ENCODE measurements around the gene PIGR. TPM values are rescaled to one million over a fixed set of nuclear protein-coding genes. Genes with fewer than 3 reads are reported as not detected.

PIGR gene
- total RNA-seq, 2 experiments from 2014 or later: not detected

DNA sequence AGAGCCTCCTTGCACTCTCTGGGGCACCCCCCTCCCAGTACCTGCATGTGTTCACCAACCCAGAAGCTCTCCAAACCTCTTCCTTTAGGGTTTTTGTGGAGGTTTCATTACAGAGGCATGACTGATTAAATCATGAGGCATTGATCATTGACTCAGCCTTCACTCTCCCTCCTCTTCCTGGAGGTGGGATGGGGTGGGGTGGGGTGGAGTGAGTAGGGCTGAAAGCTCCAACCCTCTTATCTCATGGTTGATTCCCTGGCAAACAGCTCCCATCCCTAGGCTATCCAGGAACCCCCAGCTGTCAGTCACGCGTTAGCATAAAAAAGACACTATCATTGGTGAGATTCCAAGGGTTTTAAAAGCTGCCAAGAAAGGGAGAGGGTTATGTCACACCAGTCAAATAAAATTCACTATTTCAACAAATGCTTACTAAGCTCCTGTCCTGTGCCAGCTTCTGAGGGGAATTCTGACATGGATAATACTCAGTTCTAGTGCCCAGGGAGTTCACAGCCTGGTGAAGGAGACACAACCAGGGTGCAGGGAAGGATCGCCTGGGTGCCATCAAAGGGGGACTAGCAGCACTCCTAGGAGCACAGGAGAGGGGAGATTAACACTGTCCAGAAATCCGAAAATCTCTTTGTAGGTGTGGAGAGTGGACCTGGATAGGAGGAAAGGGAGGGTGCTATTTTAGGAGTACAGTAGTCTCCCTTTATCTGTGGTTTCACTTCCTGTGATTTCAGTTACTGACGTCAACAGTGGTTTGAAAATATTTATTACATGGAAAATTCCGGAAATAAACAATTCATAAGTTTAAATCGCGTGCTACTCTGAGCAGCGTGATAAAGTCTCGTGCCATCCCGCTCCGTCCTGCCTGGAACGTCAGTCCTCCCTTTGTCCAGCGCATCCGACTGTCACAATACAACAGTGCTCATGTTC is 55.9 kb downstream of the PIGR start:
- peaks cover 11% of the 10 kb centered on the region for H3K27me3 Mint-ChIP-seq

DNA sequence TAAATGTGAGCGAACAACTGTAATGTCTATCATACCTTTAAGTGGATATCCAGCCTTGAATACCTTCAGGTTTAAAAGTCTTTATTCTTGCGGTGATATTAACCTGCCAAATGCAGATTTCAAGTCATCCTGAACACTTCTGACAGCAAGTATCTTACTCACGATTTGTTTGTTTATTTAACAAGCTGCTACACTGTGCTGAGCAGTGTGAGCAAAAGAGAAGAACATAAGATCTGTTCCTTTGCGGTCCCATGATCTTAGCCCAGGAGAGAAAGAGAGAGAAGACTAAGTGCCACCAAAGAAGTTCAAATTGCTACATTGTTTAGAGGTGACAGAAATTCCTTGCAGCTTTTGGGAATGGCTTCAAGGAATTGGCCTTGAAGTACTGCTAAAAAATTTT is 58.6 kb downstream of the PIGR start:
- Mint-ChIP-seq H3K27ac (no peak overlapping the region), H3K4me3 (no peak overlapping the region), H3K9me3 (no peaks in the 10 kb centered on the region), H3K27me3 (peaks cover 16% of the 10 kb centered on the region), H3K36me3 (ENCODE audit: low read depth) (no peaks in the 10 kb centered on the region), H3K4me1 (peaks cover 31% of the 10 kb centered on the region)
- ChIA-PET CTCF (interaction anchor here (1.2 to 2.2 kb wide), 4 partner anchors 15 to 163 kb away, joined by 3 to 6 read pairs (median 4); no protein-coding TSS in a partner anchor), POLR2A (interaction anchor here (1.0 kb wide), 1 partner anchor 22 kb away, joined by 3 read pairs; no protein-coding TSS in a partner anchor)
- DNase-seq: no peak

More for the DNA sequence above, 55.9 kb downstream of the PIGR start:
- H3K36me3 Mint-ChIP-seq (ENCODE audit: low read depth): no peaks in the 10 kb centered on the region
- CTCF ChIA-PET: interaction anchor here (0.9 to 1.1 kb wide), 2 partner anchors 22 to 278 kb away, joined by 3 to 4 read pairs; no protein-coding TSS in a partner anchor
- POLR2A ChIA-PET: no interaction called here
- no peaks in the 10 kb centered on the region for H3K9me3 Mint-ChIP-seq
- H3K4me1 Mint-ChIP-seq: peaks cover 35% of the 10 kb centered on the region
- DNase-seq: no peak
- H3K27ac Mint-ChIP-seq: no peak overlapping the region
- no peak overlapping the region for H3K4me3 Mint-ChIP-seq

DNA sequence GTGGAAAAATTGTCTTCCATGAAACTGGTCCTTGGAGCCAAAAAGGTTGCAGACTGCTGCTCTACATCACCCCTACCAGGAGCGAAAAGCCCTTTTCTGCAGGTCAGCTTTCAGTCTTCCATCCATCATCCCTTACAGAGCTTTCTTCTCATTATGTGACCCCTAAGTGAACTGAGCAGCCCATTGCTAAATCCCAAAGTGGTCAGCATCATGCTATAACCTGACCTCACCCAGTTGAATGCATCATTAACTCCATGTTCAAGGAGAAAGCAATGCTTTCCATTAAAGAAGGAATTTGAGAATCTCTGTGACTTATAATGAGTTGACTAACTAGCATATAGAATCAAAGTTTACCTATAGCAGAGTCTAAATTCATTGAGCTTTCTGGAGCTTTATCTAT is 59.4 kb downstream of the PIGR start:
- Mint-ChIP-seq H3K4me3 (no peak overlapping the region), H3K36me3 (ENCODE audit: low read depth) (no peaks in the 10 kb centered on the region), H3K4me1 (peaks cover 30% of the 10 kb centered on the region), H3K27me3 (peaks cover 16% of the 10 kb centered on the region), H3K9me3 (no peaks in the 10 kb centered on the region), H3K27ac (no peak overlapping the region)
- no peak for DNase-seq
- POLR2A ChIA-PET: no interaction called here
- CTCF ChIA-PET: interaction anchor here (1.2 to 2.2 kb wide), 3 partner anchors 25 to 162 kb away, joined by 3 to 6 read pairs (median 4); no protein-coding TSS in a partner anchor

DNA sequence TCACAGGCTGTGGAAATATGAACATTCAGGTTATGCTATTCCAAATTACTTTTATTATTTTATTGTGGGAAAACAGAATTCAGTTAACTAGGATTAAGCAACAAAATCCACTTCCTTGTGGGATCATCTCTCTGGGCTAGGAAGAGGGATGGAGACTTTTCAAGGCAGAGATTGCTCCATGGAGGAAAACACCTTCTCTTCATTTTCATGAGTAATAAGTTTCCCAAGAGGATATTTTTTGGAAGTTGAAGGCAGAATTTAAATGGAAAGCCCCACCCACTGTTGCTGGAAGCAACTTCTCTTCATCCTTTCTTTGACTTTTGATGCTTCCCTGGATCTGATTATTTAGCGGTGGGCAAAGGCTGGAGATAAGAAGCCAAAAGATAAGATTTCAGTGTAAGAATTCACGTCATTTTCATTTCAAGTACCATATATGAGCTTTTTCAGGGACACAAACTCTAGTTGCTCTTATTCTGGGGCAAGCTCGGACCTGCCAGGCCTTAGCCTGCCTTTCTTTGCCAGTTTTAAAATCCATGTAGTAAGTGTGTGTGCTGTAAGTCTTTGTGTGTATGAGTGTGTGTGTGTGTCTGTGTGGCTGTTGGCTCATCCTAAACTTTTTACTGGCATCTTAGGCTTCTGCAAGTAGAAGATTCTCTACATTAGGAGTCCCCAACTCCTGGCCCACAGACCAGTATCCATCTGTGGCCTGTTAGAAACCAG is 60.8 kb downstream of the PIGR start:
- Mint-ChIP-seq H3K4me3 (no peak overlapping the region), H3K27ac (no peak overlapping the region), H3K36me3 (ENCODE audit: low read depth) (no peaks in the 10 kb centered on the region), H3K27me3 (peaks cover 16% of the 10 kb centered on the region), H3K9me3 (no peaks in the 10 kb centered on the region), H3K4me1 (peaks cover 19% of the 10 kb centered on the region)
- POLR2A ChIA-PET: interaction anchor here (1.3 kb wide), 1 partner anchor 201 kb away, joined by 3 read pairs; the partner anchor contains the start of gene MAPKAPK2
- CTCF ChIA-PET: interaction anchor here (0.7 to 2.5 kb wide), 3 partner anchors 20 to 340 kb away, joined by 3 to 8 read pairs (median 4); partner anchors contain the start of gene IL20
- DNase-seq: no peak

DNA sequence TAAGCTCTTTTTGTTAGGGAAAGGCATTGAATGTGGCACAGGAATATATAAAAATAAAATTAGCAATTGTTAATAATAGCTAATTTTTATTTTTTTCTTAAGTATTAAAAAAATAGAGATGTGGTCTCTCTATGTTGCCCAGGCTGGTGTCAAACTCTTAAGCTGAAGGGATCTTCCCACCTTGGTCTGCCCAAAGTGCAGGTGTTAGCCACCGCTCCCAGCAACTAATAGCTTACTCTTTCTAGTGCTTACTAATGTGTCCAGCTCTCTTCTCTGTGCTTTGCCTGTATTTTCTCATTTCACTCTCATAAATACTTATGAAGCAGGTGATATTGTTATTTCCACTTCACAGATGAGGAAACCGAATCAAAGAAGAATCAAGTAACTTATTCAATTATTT is 62.4 kb downstream of the PIGR start:
- ChIA-PET POLR2A (no interaction called here), CTCF (interaction anchor here (0.8 to 2.6 kb wide), 8 partner anchors 9 to 146 kb away, joined by 3 to 8 read pairs (median 4); partner anchors contain the start of gene IL20)
- Mint-ChIP-seq H3K4me3 (no peak overlapping the region), H3K27ac (no peak overlapping the region), H3K9me3 (peaks cover 6% of the 10 kb centered on the region), H3K27me3 (peaks cover 16% of the 10 kb centered on the region), H3K4me1 (peaks cover 4% of the 10 kb centered on the region), H3K36me3 (ENCODE audit: low read depth) (peaks cover 3% of the 10 kb centered on the region)
- DNase-seq: no peak

DNA sequence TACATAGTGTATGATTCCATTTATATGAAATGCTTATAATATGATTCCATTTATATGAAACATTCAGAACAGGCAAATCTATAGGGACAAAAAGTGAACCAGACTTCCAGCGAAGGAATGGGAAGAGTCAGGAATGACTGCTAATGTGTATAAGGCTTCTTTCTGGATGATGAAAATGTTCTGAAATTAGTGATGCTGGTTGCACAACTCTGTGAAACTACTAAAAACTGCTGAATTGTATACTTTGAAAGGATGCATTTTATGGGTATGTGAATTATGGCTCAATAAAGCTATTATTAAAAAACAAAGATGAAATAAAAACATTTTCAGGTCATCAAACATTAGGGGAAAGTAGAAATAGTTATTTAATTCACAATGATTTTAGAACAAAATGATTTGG is 63.1 kb downstream of the PIGR start:
- DNase-seq: no peak
- H3K27me3 Mint-ChIP-seq: peaks cover 14% of the 10 kb centered on the region
- H3K4me3 Mint-ChIP-seq: no peak overlapping the region
- H3K9me3 Mint-ChIP-seq: peaks cover 11% of the 10 kb centered on the region
- H3K4me1 Mint-ChIP-seq: peaks cover 2% of the 10 kb centered on the region
- H3K36me3 Mint-ChIP-seq (ENCODE audit: low read depth): peaks cover 6% of the 10 kb centered on the region
- CTCF ChIA-PET: interaction anchor here (0.8 to 2.6 kb wide), 6 partner anchors 10 to 145 kb away, joined by 3 to 8 read pairs (median 4); no protein-coding TSS in a partner anchor
- POLR2A ChIA-PET: no interaction called here
- no peak overlapping the region for H3K27ac Mint-ChIP-seq

DNA sequence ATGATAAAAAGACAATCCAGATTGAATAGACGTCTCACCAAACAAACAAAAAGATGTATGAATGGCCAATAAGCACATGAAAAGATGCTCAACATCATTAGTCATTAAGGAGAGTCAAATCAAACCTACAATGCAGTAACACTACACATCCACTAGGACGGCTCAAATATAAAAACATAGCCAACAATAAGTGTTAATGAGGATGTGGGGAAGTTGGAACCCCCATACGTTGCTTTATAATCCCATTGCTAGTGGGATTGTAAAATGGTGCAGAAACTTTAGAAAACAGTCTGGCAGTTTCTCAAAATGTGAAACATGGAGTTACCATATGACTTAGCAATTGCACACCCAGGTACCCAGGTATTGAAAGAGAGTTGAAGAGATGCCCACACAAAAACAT is 63.7 kb downstream of the PIGR start:
- peaks cover 9% of the 10 kb centered on the region for H3K36me3 Mint-ChIP-seq (ENCODE audit: low read depth)
- DNase-seq: no peak
- H3K27me3 Mint-ChIP-seq: peaks cover 15% of the 10 kb centered on the region
- H3K9me3 Mint-ChIP-seq: peaks cover 16% of the 10 kb centered on the region
- ChIA-PET POLR2A (no interaction called here), CTCF (interaction anchor here (2.5 to 2.6 kb wide), 2 partner anchors 27 to 29 kb away, joined by 6 to 8 read pairs; no protein-coding TSS in a partner anchor)
- H3K4me1 Mint-ChIP-seq: no peaks in the 10 kb centered on the region
- no peak overlapping the region for H3K27ac Mint-ChIP-seq
- H3K4me3 Mint-ChIP-seq: no peak overlapping the region

DNA sequence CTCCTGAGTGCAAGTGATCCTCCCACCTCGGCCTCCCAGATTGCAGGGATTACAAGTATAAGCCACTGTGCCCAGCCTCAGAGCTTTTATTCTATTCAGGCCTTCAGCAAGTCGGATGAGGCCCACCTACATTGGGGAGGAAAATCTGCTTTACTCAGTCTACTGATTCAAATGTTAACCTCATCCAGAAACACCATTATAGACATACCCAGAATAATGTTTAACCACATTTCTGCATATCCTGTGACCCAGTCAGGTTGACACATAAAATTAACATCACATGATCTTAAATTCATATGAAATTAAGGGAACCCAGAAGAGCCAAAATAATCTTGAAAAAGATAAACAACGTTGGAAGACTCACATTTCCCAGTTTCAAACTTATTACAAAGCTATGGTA is 66.0 kb downstream of the PIGR start:
- Mint-ChIP-seq H3K27ac (no peak overlapping the region), H3K36me3 (ENCODE audit: low read depth) (peaks cover 19% of the 10 kb centered on the region), H3K27me3 (peaks cover 9% of the 10 kb centered on the region), H3K4me1 (no peaks in the 10 kb centered on the region), H3K9me3 (peaks cover 21% of the 10 kb centered on the region), H3K4me3 (no peak overlapping the region)
- POLR2A ChIA-PET: no interaction called here
- CTCF ChIA-PET: interaction anchor here (1.4 to 2.7 kb wide), 2 partner anchors 19 to 33 kb away, joined by 3 to 10 read pairs; no protein-coding TSS in a partner anchor
- DNase-seq: no peak

Other genes with a start within 250 kb of the PIGR start
- not detected for gene IL19, start 175.7 kb downstream of the PIGR start, total RNA-seq
- 1 to 10 TPM in 1 of 2 experiments, under 1 TPM in 1; 0.73 to 1.9 TPM for gene IL10, start 174.0 kb downstream of the PIGR start, total RNA-seq
- not detected for gene IL20, start 80.8 kb downstream of the PIGR start, total RNA-seq
- not detected for gene IL24, start 49.0 kb downstream of the PIGR start, total RNA-seq
- 100 to 1,000 TPM; 117 to 121 TPM for gene FCMR, start 24.5 kb downstream of the PIGR start, total RNA-seq
- gene FCAMR, start 24.0 kb upstream of the PIGR start, total RNA-seq: not detected
- gene C1orf116, start 86.3 kb upstream of the PIGR start, total RNA-seq: under 1 TPM in 1 of 2 experiments, not detected in 1; 0.08 TPM
- 1 to 10 TPM; 9.1 to 9.4 TPM for gene YOD1, start 104.7 kb upstream of the PIGR start, total RNA-seq
- 1 to 10 TPM; 1.5 to 1.7 TPM for gene PFKFB2, start 106.8 kb upstream of the PIGR start, total RNA-seq
- gene C4BPB, start 142.4 kb upstream of the PIGR start, total RNA-seq: 1 to 10 TPM in 1 of 2 experiments, under 1 TPM in 1; 0.43 to 1.2 TPM
- gene C4BPA, start 157.8 kb upstream of the PIGR start, total RNA-seq: not detected